ENCODE results near the gene PTH1R.

DNA sequence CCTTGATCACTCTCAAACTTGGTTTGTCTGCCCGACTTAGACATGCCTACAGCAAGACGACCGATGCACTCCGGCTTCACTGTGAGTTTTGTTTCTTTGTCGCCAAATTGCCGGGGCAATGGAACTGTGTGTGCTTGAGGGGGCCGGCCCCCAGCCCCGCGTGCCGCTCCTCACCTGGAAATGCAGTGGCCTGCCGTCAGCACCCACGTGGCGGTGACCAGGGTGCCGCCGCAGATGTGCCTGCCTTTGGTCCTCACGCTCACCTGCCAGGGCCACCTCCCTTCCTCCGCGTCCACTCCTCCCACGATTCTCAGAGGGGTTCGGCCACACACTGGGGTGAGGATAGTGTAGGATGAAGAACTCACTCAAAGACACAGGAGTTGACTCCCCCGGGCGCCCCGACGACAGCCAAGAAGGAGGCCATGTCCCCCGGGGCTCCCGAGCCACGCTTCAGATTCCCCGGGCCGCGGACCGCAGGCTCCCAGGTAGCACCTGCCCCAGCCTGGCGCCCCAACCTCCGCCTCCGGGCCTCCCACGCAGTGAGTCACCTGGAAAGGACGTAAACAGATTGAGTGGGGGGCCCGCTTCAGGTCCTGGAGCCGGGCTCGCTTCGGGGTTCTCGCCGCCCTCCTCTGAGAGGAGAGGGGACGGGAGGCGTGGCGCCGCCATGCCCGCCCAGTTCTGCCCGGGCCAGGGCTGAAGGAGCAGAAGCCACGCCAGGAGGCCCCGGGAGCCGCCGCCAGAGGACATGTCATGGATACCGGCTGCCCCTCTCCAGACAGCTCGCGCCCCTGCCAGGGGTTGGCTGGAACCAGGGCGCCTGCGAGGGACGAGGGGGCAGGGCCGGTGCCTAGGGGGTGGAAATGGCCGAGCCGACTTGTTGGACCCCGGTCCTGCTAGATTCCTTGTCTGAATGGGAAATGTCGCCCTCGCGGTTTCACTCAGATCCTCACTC is 43.9 kb upstream of the PTH1R start:
- TF ChIP-seq, protein P1, sequence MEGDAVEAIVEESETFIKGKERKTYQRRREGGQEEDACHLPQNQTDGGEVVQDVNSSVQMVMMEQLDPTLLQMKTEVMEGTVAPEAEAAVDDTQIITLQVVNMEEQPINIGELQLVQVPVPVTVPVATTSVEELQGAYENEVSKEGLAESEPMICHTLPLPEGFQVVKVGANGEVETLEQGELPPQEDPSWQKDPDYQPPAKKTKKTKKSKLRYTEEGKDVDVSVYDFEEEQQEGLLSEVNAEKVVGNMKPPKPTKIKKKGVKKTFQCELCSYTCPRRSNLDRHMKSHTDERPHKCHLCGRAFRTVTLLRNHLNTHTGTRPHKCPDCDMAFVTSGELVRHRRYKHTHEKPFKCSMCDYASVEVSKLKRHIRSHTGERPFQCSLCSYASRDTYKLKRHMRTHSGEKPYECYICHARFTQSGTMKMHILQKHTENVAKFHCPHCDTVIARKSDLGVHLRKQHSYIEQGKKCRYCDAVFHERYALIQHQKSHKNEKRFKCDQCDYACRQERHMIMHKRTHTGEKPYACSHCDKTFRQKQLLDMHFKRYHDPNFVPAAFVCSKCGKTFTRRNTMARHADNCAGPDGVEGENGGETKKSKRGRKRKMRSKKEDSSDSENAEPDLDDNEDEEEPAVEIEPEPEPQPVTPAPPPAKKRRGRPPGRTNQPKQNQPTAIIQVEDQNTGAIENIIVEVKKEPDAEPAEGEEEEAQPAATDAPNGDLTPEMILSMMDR (IDR thresholded peaks at IDR 0.05; ENCODE audit: low read depth, low read length): no peak
- TF ChIP-seq EZH2phosphoT487 (IDR thresholded peaks at IDR 0.05; ENCODE audit: low read depth): no peak

Data from OCI-LY3 (cell line).